GM12878 (cell line): ENCODE data around the gene RORB. TPM values are rescaled to one million over a fixed set of nuclear protein-coding genes. Genes with fewer than 3 reads are reported as not detected.

Experiments used
- ATAC-seq: fragments of 200-7000 bp; cut with Tn5 transposase; 3 replicates; pipeline ENCODE4 v1.9.1; 2020; ENCODE audit warnings: mild to moderate bottlenecking, moderate library complexity
- BruUV-seq: library from RNA; stranded (reverse); fragments of 400-500 nt; replicated peaks from 2 replicates; lab custom pipeline; 2021; lab: Mats Ljungman, UMichigan
- CTCF ChIA-PET: fragments of 300-600 bp; sonication (Branson Sonifier 250); formaldehyde crosslinking; extraction: SDS; loops from one replicate; lab custom pipeline; 2021; ENCODE audit warnings: inconsistent platforms; lab: Yijun Ruan, JAX
- POLR2A ChIA-PET: fragments of 350-600 bp; formaldehyde crosslinking; extraction: SDS; loops from one replicate; lab custom pipeline; 2021; ENCODE audit warnings: inconsistent platforms; lab: Charles Lee
- RAD21 ChIA-PET: fragments of 300-600 bp; sonication (Branson Sonifier 250); formaldehyde crosslinking; loops from one replicate; lab custom pipeline; 2023; ENCODE audit warnings: antibody characterized with exemption; ENCODE audit not compliant: unreplicated experiment; lab: Charles Lee
- SMC1A ChIA-PET: fragments of 300-600 bp; sonication (Branson Sonifier 250); formaldehyde crosslinking; loops from one replicate; lab custom pipeline; 2023; ENCODE audit not compliant: unreplicated experiment, uncharacterized antibody; lab: Charles Lee
- DNase-seq: peaks from one replicate; pipeline ENCODE4 v3.0.0-alpha.2; 2011; ENCODE audit warnings: low read depth, low spot score
- FAIRE-seq: peaks from 3 replicates; lab custom pipeline; 2011; peaks lifted over from hg19 to GRCh38; lab: Jason Lieb, UNC
- H2AFZ ChIP-seq: 2 replicates; pipeline ENCODE4 v1.6.0; 2011; ENCODE audit warnings: low read depth, low read length, control low read depth; ENCODE audit not compliant: control insufficient read depth
- H3K27ac ChIP-seq: 2 replicates; pipeline ENCODE4 v1.5.1; 2011; ENCODE audit warnings: control low read depth; ENCODE audit not compliant: control insufficient read depth, insufficient read depth
- H3K27me3 ChIP-seq, 2 experiments: replicated peaks in 1 of 2; 2 replicates each; pipeline versions ENCODE4 v1.6.0 to v1.6.1; 2011; ENCODE audit warnings: low read length in 1 of 2; ENCODE audit not compliant: control insufficient read depth in 2 of 2, insufficient read depth in 2 of 2
- H3K36me3 ChIP-seq, 2 experiments: 2 replicates each; pipeline ENCODE4 v1.5.1; 2011; ENCODE audit warnings: low read length in 1 of 2; ENCODE audit not compliant: control insufficient read depth in 2 of 2, insufficient read depth in 2 of 2
- H3K4me1 ChIP-seq: 2 replicates; pipeline ENCODE4 v1.6.1; 2011; ENCODE audit warnings: mild to moderate bottlenecking, low read length, moderate library complexity, mixed read lengths; ENCODE audit not compliant: control insufficient read depth, insufficient read depth
- H3K4me2 ChIP-seq: 2 replicates; pipeline ENCODE4 v1.6.0; 2011; ENCODE audit warnings: control low read depth; ENCODE audit not compliant: control insufficient read depth, insufficient read depth
- H3K4me3 ChIP-seq: fragments of 200-600 bp; sonication (generic); 2 replicates; pipeline ENCODE4 v1.5.1; 2016
- H3K79me2 ChIP-seq: 2 replicates; pipeline ENCODE4 v1.6.0; 2011; ENCODE audit warnings: low read length; ENCODE audit not compliant: control insufficient read depth, insufficient read depth
- H3K9ac ChIP-seq: 2 replicates; pipeline ENCODE4 v1.8.0; 2011; ENCODE audit warnings: low read length, control low read depth, mixed read lengths; ENCODE audit not compliant: control insufficient read depth, insufficient read depth
- H3K9me3 ChIP-seq: replicated peaks from 3 replicates; pipeline ENCODE4 v1.5.1; 2011; ENCODE audit warnings: mild to moderate bottlenecking, low read length; ENCODE audit not compliant: control insufficient read depth, insufficient read depth
- H4K20me1 ChIP-seq: 2 replicates; pipeline ENCODE4 v1.6.0; 2011; ENCODE audit not compliant: control insufficient read depth, insufficient read depth
- NFIC ChIP-seq: IDR thresholded peaks from 2 replicates; pipeline ENCODE4 v1.6.1; 2012; ENCODE audit warnings: low read depth, mild to moderate bottlenecking, inconsistent platforms, low read length, moderate library complexity
- RAD21 ChIP-seq: IDR thresholded peaks from 2 replicates; pipeline ENCODE4 v1.6.1; 2011; ENCODE audit warnings: mild to moderate bottlenecking, low read depth, low read length, moderate library complexity; ENCODE audit not compliant: insufficient read depth
- RAD51 ChIP-seq: fragments of 450-650 bp; IDR thresholded peaks from 2 replicates; pipeline ENCODE4 v1.6.1; 2016; ENCODE audit warnings: moderate library complexity, mild to moderate bottlenecking, inconsistent platforms
- RB1 ChIP-seq: fragments of 450-650 bp; formaldehyde crosslinking; IDR thresholded peaks from 2 replicates; pipeline ENCODE4 v1.6.1; 2017; ENCODE audit warnings: mild to moderate bottlenecking, borderline replicate concordance
- SKIL ChIP-seq: fragments of 450-650 bp; IDR thresholded peaks from 2 replicates; pipeline ENCODE4 v1.6.1; 2017; ENCODE audit warnings: mild to moderate bottlenecking, low read depth, inconsistent platforms; ENCODE audit not compliant: poor library complexity, severe bottlenecking
- SRF ChIP-seq, 2 experiments: IDR thresholded peaks; 2 replicates each; pipeline ENCODE4 v1.6.1; 2011; ENCODE audit warnings: low read depth in 2 of 2, low read length in 2 of 2, mild to moderate bottlenecking in 1 of 2, moderate library complexity in 1 of 2
- WGBS: methylation state at CpG from one replicate; pipeline ENCODE4 v1.1.6; 2016; ENCODE audit warnings: low lambda C conversion rate; ENCODE audit not compliant: insufficient replicate concordance, insufficient coverage; ENCODE audit errors: missing lambda C conversion rate; 5-methylcytosine and 5-hydroxymethylcytosine counted together
- in situ Hi-C: fragments of 300-500 bp; cut with MboI; formaldehyde crosslinking; loops from 9 replicates; pipeline ENCODE4 v1.14.3; 2018; ENCODE audit warnings: mixed read lengths
- intact Hi-C: fragments of 100-400 bp; cut with micrococcal nuclease; formaldehyde crosslinking; loops from one replicate; pipeline ENCODE4 v1.14.2; 2022; ENCODE audit not compliant: unreplicated experiment
- polyA plus RNA-seq, 11 experiments: library from polyadenylated mRNA; depleted of rRNA in 4 of 11; unstranded in 6 of 11; stranded (reverse) in 5 of 11; fragments of >200 nt; fragmentation: Nextera tagmentation in 4 of 11; fragmentation: Illumina TruSeq in 1 of 11; extraction: Ambion mirVana in 4 of 11; extraction: Trizol in 1 of 11; gene quantifications; 1 replicate in 1 of 11; 2 replicates in 10 of 11; pipeline versions ENCODE4 v1.2.1 to v1.2.3, GENCODE V29; 2011 to 2016; ENCODE audit warnings: inconsistent platforms in 2 of 11, missing spikeins in 2 of 11, low read depth in 1 of 11
- total RNA-seq, 4 experiments: library from RNA; depleted of rRNA in 3 of 4; stranded (reverse); fragments of >200 nt in 3 of 4; fragmentation: Illumina TruSeq in 1 of 4; extraction: Trizol in 1 of 4; gene quantifications; 2 replicates each; pipeline versions ENCODE4 v1.2.1 to v1.2.3, GENCODE V29; 2013 to 2021

RORB gene
- total and polyA plus RNA-seq, 10 of the 15 experiments (the other 5 are each of a cell fraction or from before 2014, with no cell fraction given): under 0.01 to 0.01 TPM; not detected in 8

- no peak for TF ChIP-seq NFIC
Measured at GRCh38 chr9:74513221-74513620, 16.1 kb downstream of the RORB start (continued).

DNA sequence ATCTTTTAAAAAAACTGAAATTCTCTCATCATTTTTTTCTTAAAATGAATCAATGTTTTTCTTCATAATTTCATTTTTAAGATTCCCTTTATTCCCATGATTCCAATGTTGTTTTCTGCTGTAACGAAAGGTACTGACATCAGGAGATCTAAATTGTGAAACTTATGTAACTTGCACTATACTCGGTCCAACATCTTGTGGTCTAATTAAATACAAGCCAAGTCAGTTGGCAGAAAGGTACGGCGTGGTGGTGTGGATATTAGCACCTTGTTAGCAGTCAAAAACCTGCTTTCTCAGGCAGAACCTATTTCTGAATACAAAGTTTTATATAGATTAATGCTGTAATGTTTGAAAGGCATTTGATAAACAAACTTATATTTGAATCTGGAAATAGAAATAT, 20.1 kb downstream of the RORB start:
- Histone ChIP-seq H3K4me1 (no peaks in the 10 kb centered on the region), H3K9ac (no peak overlapping the region), H2AFZ (no peak overlapping the region), H3K9me3 (no peaks in the 10 kb centered on the region), H3K79me2 (no peaks in the 10 kb centered on the region), H4K20me1 (no peaks in the 10 kb centered on the region), H3K4me3 (no peak overlapping the region), H3K27me3 (no peaks in the 10 kb centered on the region; a peak in 1 of 4 replicates), H3K27ac (no peak overlapping the region), H3K4me2 (no peak overlapping the region), H3K36me3 (no peaks in the 10 kb centered on the region)
- ChIA-PET CTCF (no interaction called here), RAD21 (no interaction called here), SMC1A (no interaction called here), POLR2A (no interaction called here)
- ATAC-seq (no peak), DNase-seq (no peak), FAIRE-seq (no peak)
- BruUV-seq: no TSS peak
- TF ChIP-seq RAD21: no peak
- no peak for TF ChIP-seq SRF (IDR thresholded peaks at IDR 0.05; ENCODE audit: low read depth in 2 of 2, low read length in 2 of 2)
- in situ Hi-C loops (no loop called here), intact Hi-C loops (no loop called here)
- WGBS: 17% methylated on average over 4 of the region's 4 CpGs

DNA sequence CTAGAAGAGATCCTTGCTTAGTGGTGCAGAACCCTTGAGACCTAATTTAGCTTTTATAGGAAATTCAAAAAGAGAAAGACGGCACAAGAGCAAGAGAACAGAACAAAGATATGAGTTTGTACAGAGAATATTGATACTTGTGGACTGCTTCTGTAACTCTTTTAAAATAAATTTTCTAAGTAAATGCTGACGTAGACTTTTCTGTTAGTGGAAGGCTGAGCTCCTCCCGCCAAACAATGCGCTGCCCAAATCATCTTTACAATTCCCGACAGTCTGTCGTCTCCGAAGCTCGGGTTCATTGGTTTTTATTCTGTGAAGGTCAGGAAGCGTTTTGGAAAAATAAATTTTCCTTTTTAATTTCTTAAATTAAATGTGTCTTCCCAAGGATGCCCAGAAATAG, 22.3 kb downstream of the RORB start:
- ATAC-seq: no peak
- WGBS: 48% methylated on average over 9 of the region's 9 CpGs
- BruUV-seq: no TSS peak

More for the DNA sequence above, 22.3 kb downstream of the RORB start:
- Histone ChIP-seq H3K27me3 (no peaks in the 10 kb centered on the region; a peak in 1 of 4 replicates), H3K27ac (no peak overlapping the region), H4K20me1 (no peaks in the 10 kb centered on the region), H3K79me2 (no peaks in the 10 kb centered on the region), H3K4me1 (no peaks in the 10 kb centered on the region), H3K4me3 (no peak overlapping the region), H3K9me3 (no peaks in the 10 kb centered on the region), H3K4me2 (no peak overlapping the region), H2AFZ (no peak overlapping the region), H3K36me3 (no peaks in the 10 kb centered on the region), H3K9ac (no peak overlapping the region)
- DNase-seq (no peak), FAIRE-seq (no peak)
- intact Hi-C loops (no loop called here), in situ Hi-C loops (no loop called here)
- ChIA-PET POLR2A (no interaction called here), CTCF (interaction anchor here (1.5 to 2.3 kb wide), 2 partner anchors 10 to 13 kb away, joined by 4 read pairs; no protein-coding TSS in a partner anchor), RAD21 (no interaction called here), SMC1A (interaction anchor here (1.0 kb wide), 1 partner anchor 9 kb away, joined by 4 read pairs; no protein-coding TSS in a partner anchor)
- TF ChIP-seq SKIL (no peak), RAD51 (no peak), RB1 (no peak)
